GM12878 (cell line): ENCODE results near the gene FTHL17. TPM values are rescaled to one million over a fixed set of nuclear protein-coding genes. Genes with fewer than 3 reads are reported as not detected.

Experiments used
- ATAC-seq: fragments of 200-7000 bp; cut with Tn5 transposase; 3 replicates; pipeline ENCODE4 v1.9.1; 2020; ENCODE audit warnings: mild to moderate bottlenecking, moderate library complexity
- BruUV-seq: library from RNA; stranded (reverse); fragments of 400-500 nt; replicated peaks from 2 replicates; lab custom pipeline; 2021; lab: Mats Ljungman, UMichigan
- CTCF ChIA-PET: fragments of 300-600 bp; sonication (Branson Sonifier 250); formaldehyde crosslinking; extraction: SDS; loops from one replicate; lab custom pipeline; 2021; ENCODE audit warnings: inconsistent platforms; lab: Yijun Ruan, JAX
- POLR2A ChIA-PET: fragments of 350-600 bp; formaldehyde crosslinking; extraction: SDS; loops from one replicate; lab custom pipeline; 2021; ENCODE audit warnings: inconsistent platforms; lab: Charles Lee
- RAD21 ChIA-PET: fragments of 300-600 bp; sonication (Branson Sonifier 250); formaldehyde crosslinking; loops from one replicate; lab custom pipeline; 2023; ENCODE audit warnings: antibody characterized with exemption; ENCODE audit not compliant: unreplicated experiment; lab: Charles Lee
- SMC1A ChIA-PET: fragments of 300-600 bp; sonication (Branson Sonifier 250); formaldehyde crosslinking; loops from one replicate; lab custom pipeline; 2023; ENCODE audit not compliant: unreplicated experiment, uncharacterized antibody; lab: Charles Lee
- DNase-seq: peaks from one replicate; pipeline ENCODE4 v3.0.0-alpha.2; 2011; ENCODE audit warnings: low read depth, low spot score
- FAIRE-seq: peaks from 3 replicates; lab custom pipeline; 2011; peaks lifted over from hg19 to GRCh38; lab: Jason Lieb, UNC
- H2AFZ ChIP-seq: 2 replicates; pipeline ENCODE4 v1.6.0; 2011; ENCODE audit warnings: low read depth, low read length, control low read depth; ENCODE audit not compliant: control insufficient read depth
- H3K27ac ChIP-seq: 2 replicates; pipeline ENCODE4 v1.5.1; 2011; ENCODE audit warnings: control low read depth; ENCODE audit not compliant: control insufficient read depth, insufficient read depth
- H3K27me3 ChIP-seq, 2 experiments: replicated peaks in 1 of 2; 2 replicates each; pipeline versions ENCODE4 v1.6.0 to v1.6.1; 2011; ENCODE audit warnings: low read length in 1 of 2; ENCODE audit not compliant: control insufficient read depth in 2 of 2, insufficient read depth in 2 of 2
- H3K36me3 ChIP-seq, 2 experiments: 2 replicates each; pipeline ENCODE4 v1.5.1; 2011; ENCODE audit warnings: low read length in 1 of 2; ENCODE audit not compliant: control insufficient read depth in 2 of 2, insufficient read depth in 2 of 2
- H3K4me1 ChIP-seq: 2 replicates; pipeline ENCODE4 v1.6.1; 2011; ENCODE audit warnings: mild to moderate bottlenecking, low read length, moderate library complexity, mixed read lengths; ENCODE audit not compliant: control insufficient read depth, insufficient read depth
- H3K4me2 ChIP-seq: 2 replicates; pipeline ENCODE4 v1.6.0; 2011; ENCODE audit warnings: control low read depth; ENCODE audit not compliant: control insufficient read depth, insufficient read depth
- H3K4me3 ChIP-seq: fragments of 200-600 bp; sonication (generic); 2 replicates; pipeline ENCODE4 v1.5.1; 2016
- H3K79me2 ChIP-seq: 2 replicates; pipeline ENCODE4 v1.6.0; 2011; ENCODE audit warnings: low read length; ENCODE audit not compliant: control insufficient read depth, insufficient read depth
- H3K9ac ChIP-seq: 2 replicates; pipeline ENCODE4 v1.8.0; 2011; ENCODE audit warnings: low read length, control low read depth, mixed read lengths; ENCODE audit not compliant: control insufficient read depth, insufficient read depth
- H3K9me3 ChIP-seq: replicated peaks from 3 replicates; pipeline ENCODE4 v1.5.1; 2011; ENCODE audit warnings: mild to moderate bottlenecking, low read length; ENCODE audit not compliant: control insufficient read depth, insufficient read depth
- H4K20me1 ChIP-seq: 2 replicates; pipeline ENCODE4 v1.6.0; 2011; ENCODE audit not compliant: control insufficient read depth, insufficient read depth
- JUND ChIP-seq: IDR thresholded peaks from 2 replicates; pipeline ENCODE4 v1.6.1; 2012; ENCODE audit warnings: low read depth, mild to moderate bottlenecking, low read length, improper control_type of control experiment, moderate library complexity
- MYC ChIP-seq: IDR thresholded peaks from 2 replicates; pipeline ENCODE4 v1.6.1; 2011; ENCODE audit warnings: mild to moderate bottlenecking, low read length, moderate library complexity, inconsistent platforms; ENCODE audit not compliant: insufficient read depth, insufficient replicate concordance, insufficient read length, severe bottlenecking
- NFIC ChIP-seq: IDR thresholded peaks from 2 replicates; pipeline ENCODE4 v1.6.1; 2012; ENCODE audit warnings: low read depth, mild to moderate bottlenecking, inconsistent platforms, low read length, moderate library complexity
- NFYA ChIP-seq: IDR thresholded peaks from 2 replicates; pipeline ENCODE4 v1.6.1; 2011; ENCODE audit warnings: low read depth, mild to moderate bottlenecking, low read length, improper control_type of control experiment, borderline replicate concordance
- NRF1 ChIP-seq: conservative IDR thresholded peaks from 2 replicates; pipeline ENCODE4 v1.6.1; 2011; ENCODE audit warnings: mild to moderate bottlenecking, low read depth, low read length, improper control_type of control experiment
- POLR2AphosphoS5 ChIP-seq: IDR thresholded peaks from 2 replicates; pipeline ENCODE4 v1.6.1; 2011; ENCODE audit warnings: mild to moderate bottlenecking, low read length, inconsistent platforms
- RELA ChIP-seq: fragments of 450-650 bp; IDR thresholded peaks from 2 replicates; pipeline ENCODE4 v1.8.0; 2014; ENCODE audit warnings: borderline replicate concordance; ENCODE audit not compliant: partially characterized antibody
- SMARCA5 ChIP-seq: fragments of 450-650 bp; IDR thresholded peaks from 2 replicates; pipeline ENCODE4 v1.6.1; 2017; ENCODE audit warnings: mild to moderate bottlenecking
- WGBS: methylation state at CpG from one replicate; pipeline ENCODE4 v1.1.6; 2016; ENCODE audit warnings: low lambda C conversion rate; ENCODE audit not compliant: insufficient replicate concordance, insufficient coverage; ENCODE audit errors: missing lambda C conversion rate; 5-methylcytosine and 5-hydroxymethylcytosine counted together
- in situ Hi-C: fragments of 300-500 bp; cut with MboI; formaldehyde crosslinking; loops from 9 replicates; pipeline ENCODE4 v1.14.3; 2018; ENCODE audit warnings: mixed read lengths
- intact Hi-C: fragments of 100-400 bp; cut with micrococcal nuclease; formaldehyde crosslinking; loops from one replicate; pipeline ENCODE4 v1.14.2; 2022; ENCODE audit not compliant: unreplicated experiment
- polyA plus RNA-seq, 11 experiments: library from polyadenylated mRNA; depleted of rRNA in 4 of 11; unstranded in 6 of 11; stranded (reverse) in 5 of 11; fragments of >200 nt; fragmentation: Nextera tagmentation in 4 of 11; fragmentation: Illumina TruSeq in 1 of 11; extraction: Ambion mirVana in 4 of 11; extraction: Trizol in 1 of 11; gene quantifications; 1 replicate in 1 of 11; 2 replicates in 10 of 11; pipeline versions ENCODE4 v1.2.1 to v1.2.3, GENCODE V29; 2011 to 2016; ENCODE audit warnings: inconsistent platforms in 2 of 11, missing spikeins in 2 of 11, low read depth in 1 of 11
- total RNA-seq, 4 experiments: library from RNA; depleted of rRNA in 3 of 4; stranded (reverse); fragments of >200 nt in 3 of 4; fragmentation: Illumina TruSeq in 1 of 4; extraction: Trizol in 1 of 4; gene quantifications; 2 replicates each; pipeline versions ENCODE4 v1.2.1 to v1.2.3, GENCODE V29; 2013 to 2021
- TF ChIP-seq, protein P1 (sequence below): fragments of 450-650 bp; IDR thresholded peaks from 2 replicates; pipeline ENCODE4 v1.6.1; 2017; ENCODE audit warnings: mild to moderate bottlenecking
- TF ChIP-seq, protein P2 (sequence below): IDR thresholded peaks from 2 replicates; pipeline ENCODE4 v1.6.1; 2011; ENCODE audit warnings: borderline replicate concordance, low read depth, mild to moderate bottlenecking, moderate library complexity, mixed read lengths, low read length; ENCODE audit not compliant: insufficient read depth; ENCODE audit errors: extremely low read length

FTHL17 gene
- total and polyA plus RNA-seq, 10 of the 15 experiments (the other 5 are each of a cell fraction or from before 2014, with no cell fraction given): not detected

DNA sequence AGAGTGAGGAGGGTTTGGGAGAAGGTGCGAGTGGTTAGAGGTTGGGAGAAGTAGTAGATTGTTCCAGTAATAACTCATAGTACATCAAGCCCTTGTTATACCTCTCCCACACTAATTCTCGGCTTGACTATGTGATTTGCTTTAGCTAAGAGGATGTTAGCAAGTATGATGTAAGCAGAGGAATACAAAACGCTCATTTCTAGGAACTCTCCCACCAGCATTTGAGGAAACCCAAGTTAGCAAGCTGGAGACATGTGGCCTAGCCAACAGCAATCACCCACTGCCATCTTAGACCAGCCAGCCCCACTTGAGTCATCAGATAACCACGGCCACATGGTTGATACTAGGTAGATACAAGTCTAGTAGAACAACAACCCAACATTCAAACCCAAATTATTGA, 14.2 kb downstream of the FTHL17 start:
- Histone ChIP-seq H3K4me2 (no peak overlapping the region), H3K4me3 (no peak overlapping the region), H3K36me3 (no peaks in the 10 kb centered on the region), H3K27ac (no peak overlapping the region), H2AFZ (no peak overlapping the region; the same call in 1 of the 2 replicates), H3K9me3 (no peaks in the 10 kb centered on the region; the same call in 2 of the 3 replicates), H4K20me1 (no peaks in the 10 kb centered on the region), H3K27me3 (no peaks in the 10 kb centered on the region), H3K79me2 (no peaks in the 10 kb centered on the region), H3K4me1 (peaks cover 9% of the 10 kb centered on the region), H3K9ac (no peak overlapping the region)
- intact Hi-C loops: no loop called here
- CTCF ChIA-PET: interaction anchor here (0.6 kb wide), 1 partner anchor 335 kb away, joined by 3 read pairs; no protein-coding TSS in a partner anchor
- RAD21 ChIA-PET: interaction anchor here (0.6 to 0.8 kb wide), 2 partner anchors 13 to 18 kb away, joined by 3 read pairs; no protein-coding TSS in a partner anchor
- WGBS: 14% methylated on average over 4 of the region's 4 CpGs
- in situ Hi-C loops: no loop called here
- FAIRE-seq (no peak), DNase-seq (no peak), ATAC-seq (no peak)
- SMC1A ChIA-PET: interaction anchor here (0.6 to 1.3 kb wide), 5 partner anchors 17 to 235 kb away, joined by 3 to 4 read pairs (median 3); no protein-coding TSS in a partner anchor
- TF ChIP-seq JUND (no peak), NFYA (no peak), POLR2AphosphoS5 (no peak), SMARCA5 (no peak), NRF1 (no peak), NFIC (no peak), MYC (no peak), RELA (no peak)
- TF ChIP-seq, protein P1, sequence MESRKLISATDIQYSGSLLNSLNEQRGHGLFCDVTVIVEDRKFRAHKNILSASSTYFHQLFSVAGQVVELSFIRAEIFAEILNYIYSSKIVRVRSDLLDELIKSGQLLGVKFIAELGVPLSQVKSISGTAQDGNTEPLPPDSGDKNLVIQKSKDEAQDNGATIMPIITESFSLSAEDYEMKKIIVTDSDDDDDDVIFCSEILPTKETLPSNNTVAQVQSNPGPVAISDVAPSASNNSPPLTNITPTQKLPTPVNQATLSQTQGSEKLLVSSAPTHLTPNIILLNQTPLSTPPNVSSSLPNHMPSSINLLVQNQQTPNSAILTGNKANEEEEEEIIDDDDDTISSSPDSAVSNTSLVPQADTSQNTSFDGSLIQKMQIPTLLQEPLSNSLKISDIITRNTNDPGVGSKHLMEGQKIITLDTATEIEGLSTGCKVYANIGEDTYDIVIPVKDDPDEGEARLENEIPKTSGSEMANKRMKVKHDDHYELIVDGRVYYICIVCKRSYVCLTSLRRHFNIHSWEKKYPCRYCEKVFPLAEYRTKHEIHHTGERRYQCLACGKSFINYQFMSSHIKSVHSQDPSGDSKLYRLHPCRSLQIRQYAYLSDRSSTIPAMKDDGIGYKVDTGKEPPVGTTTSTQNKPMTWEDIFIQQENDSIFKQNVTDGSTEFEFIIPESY: no peak
- TF ChIP-seq, protein P2, sequence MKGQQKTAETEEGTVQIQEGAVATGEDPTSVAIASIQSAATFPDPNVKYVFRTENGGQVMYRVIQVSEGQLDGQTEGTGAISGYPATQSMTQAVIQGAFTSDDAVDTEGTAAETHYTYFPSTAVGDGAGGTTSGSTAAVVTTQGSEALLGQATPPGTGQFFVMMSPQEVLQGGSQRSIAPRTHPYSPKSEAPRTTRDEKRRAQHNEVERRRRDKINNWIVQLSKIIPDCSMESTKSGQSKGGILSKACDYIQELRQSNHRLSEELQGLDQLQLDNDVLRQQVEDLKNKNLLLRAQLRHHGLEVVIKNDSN: no peak
- BruUV-seq: no TSS peak
- POLR2A ChIA-PET: no interaction called here
